IPS-NIHi11 (cell line): Measurements from ENCODE around the gene ALS2.
"Not testable (repeated sequence)": the region's sequence is repeated elsewhere in the genome, so short reads cannot be mapped to it uniquely, and the experiment has no call there.

Source experiments
- DNase-seq: peaks from one replicate; pipeline ENCODE4 v3.0.0; 2012; ENCODE audit warnings: mixed read lengths, low spot score

The ALS2 gene

DNA sequence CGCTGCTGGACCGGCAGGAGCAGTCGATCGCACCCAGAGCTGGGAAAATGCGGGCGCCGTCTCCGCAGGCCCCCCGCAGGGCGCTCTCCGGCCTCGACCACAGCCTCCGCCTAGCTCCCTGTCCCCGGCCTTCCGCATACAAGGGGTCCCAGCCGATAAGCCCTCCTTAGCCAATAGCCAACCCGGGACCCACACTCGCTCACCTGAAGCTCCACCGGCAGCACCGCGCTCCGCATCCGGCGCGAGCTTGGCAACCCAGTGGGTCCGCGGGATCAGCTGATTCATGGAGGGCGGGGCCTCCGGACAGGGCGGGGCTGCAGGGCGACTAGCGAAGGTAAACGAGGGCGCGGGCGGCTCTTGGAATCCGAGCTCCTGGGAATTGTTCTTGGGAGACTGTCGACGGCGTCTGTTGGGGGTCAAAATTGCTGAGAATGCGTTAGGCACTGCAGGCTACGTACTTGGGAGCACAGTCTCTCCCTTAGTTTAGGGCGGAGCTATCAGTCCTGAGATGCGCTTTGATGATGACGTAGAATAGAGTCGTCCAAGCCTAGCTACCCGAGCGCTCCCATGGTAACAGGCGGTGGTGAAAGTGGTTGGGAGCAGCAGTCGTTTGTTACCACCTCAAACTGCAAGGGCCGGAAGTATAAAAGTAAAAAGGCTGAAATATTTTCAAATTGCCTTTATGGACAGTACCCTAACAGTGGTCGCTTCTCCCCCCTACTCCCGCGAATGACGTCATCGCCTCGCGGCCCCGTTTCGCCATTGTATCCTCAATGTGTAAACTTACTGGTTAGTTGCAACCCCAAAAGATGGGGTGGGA lies at the start of gene ALS2:
ALS2 (minus strand) TSS at position 260 of the 820 bp plus-strand sequence. CDS start 12,048 bp downstream, outside the sequence.
- peak; percentile 95 for DNase-seq

DNA sequence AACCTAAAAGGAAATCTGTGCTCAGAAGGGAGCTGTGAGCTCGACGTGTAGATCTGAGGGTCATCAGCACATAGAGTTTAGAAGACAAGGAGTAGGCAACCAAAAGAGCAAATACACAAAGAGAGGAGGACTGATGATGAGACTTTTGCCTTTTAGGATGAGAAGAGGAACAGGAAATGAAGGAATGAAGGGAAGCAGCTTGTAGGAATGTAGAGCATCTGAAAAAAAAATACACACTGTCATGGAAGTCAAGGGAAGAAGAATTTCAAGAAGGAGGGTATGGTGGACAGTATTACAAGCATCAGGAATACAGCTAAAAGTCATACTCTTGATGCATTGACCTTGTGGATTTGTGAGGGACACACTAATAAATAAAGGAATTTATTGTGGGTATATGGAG lies 47.5 kb upstream of the ALS2 start:
- DNase-seq: no peak

DNA sequence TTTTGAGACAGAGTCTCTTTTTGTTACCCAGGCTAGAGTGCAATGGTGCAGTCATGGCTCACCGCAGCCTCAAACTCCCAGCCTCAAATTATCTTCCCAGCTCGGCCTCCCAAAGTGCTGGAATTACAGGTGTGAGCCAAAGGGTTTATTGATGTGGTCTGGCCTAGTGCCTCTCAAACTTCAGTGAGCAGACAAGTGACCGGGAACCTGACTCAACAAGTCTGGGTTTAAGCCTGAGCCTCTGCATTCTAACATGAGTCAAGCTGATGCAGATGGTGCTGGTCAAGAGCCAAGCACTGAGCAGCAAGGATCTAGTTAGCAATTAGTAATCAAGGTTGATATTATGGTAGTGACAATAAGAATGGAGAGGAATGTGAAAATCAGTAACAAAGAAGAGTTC lies 46.9 kb upstream of the ALS2 start:
- no peak for DNase-seq

DNA sequence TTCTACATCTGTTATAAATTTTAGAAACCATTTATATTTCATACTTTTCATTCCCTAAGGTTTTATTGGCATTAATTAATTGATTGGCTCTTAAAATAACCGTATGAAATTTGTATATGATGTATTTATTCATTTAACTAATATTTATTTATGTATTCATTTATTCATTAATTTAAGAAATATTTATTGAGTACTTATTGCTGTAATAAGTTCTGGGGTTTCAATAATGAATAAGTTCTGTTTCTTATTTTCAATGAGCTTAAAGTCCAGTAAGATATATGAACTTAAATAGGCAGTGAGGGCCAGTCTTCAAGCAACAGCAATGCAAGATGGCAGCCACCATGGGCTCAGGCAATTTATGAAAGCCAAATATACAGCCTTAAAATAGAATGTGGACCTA lies 43.5 kb upstream of the ALS2 start:
- no peak for DNase-seq

DNA sequence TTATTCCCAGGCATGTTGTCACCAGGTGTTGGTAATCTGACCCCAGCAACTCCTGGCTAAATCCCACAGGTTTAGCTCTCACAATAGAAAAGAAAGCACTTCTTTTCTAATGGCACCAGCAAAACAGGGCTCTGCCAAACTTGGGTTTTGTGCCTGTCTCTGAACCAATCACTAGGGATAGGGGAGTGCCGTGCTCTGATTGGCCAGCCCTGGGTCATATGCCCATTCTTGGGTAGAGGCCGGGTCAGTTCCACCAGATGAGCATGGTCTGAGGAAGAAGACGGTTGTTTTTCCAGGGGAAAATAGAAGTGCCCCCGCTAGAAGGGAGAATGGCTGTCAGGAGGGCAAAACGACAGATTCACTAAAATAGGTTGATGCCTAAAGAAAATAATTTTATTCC lies 40.3 kb upstream of the ALS2 start:
- peak; percentile 44 for DNase-seq

DNA sequence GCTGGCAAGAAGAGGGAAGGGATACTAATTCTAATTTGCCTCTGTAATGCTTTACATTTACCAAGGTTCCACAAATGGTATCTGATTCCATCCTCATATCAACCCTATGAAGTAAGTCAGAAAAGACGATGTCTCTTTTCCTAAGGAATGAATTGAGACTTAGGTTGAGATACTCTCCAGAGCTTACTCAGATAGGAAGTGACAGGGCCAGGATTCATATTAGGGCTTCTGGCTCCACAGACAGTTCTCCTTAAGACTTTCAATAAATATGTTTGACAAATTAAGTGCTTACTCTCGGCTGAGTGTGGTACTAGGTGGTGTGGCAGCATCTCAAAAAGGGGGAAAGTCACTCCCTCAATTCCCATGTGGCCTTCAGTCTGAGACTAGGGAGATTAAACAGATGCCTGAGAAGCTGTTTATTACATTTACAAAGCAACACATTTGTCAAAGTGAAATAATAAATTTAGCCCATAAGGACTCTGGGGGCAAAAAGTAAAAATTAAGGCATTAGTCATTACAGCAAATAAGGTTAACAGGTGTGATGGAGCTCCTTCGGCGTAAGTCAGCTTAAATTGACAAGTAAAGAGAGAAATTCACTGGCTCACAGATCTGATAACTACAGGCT lies 39.8 kb upstream of the ALS2 start:
- no peak for DNase-seq

DNA sequence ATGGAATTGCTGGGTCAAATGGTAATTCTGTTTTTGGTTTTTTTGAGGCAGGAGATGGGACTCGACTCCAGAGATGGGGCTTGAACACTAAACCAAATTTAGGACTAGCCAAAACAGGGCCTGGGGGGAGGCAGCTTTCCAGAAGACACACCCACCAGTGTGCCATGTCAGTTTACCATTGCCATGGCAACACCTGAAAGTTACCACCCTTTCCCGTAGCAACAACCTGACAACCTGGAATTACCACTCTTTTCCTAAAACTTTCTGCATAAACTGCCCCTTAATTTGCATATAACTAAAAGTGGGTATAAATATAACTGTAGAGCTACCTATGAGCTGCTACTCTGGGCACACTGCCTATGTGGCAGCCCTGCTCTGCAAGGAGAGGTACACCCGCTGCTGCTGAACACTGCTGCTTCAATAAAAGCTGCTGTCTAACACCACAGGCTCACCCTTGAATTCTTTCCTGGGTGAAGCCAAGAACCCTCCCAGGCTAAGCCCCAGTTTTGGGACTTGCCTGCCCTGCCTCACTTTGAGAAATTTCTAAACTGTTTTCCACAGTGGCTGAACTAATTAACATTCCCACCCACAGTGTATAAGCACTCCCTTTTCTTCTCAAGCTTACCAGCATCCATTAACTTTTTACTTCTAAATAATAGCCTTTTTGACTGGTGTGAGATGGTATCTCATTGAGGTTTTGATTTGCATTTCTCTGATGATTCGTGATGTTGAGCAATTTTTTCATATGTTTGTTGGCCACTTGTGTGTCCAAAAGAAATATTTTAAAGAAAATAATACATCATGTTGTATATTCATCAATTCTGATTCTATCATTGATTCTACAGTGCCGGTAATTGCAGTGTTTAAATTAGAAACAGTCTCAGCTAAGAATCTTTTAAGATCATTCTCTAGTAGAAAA lies 36.2 kb upstream of the ALS2 start:
- DNase-seq: no peak

DNA sequence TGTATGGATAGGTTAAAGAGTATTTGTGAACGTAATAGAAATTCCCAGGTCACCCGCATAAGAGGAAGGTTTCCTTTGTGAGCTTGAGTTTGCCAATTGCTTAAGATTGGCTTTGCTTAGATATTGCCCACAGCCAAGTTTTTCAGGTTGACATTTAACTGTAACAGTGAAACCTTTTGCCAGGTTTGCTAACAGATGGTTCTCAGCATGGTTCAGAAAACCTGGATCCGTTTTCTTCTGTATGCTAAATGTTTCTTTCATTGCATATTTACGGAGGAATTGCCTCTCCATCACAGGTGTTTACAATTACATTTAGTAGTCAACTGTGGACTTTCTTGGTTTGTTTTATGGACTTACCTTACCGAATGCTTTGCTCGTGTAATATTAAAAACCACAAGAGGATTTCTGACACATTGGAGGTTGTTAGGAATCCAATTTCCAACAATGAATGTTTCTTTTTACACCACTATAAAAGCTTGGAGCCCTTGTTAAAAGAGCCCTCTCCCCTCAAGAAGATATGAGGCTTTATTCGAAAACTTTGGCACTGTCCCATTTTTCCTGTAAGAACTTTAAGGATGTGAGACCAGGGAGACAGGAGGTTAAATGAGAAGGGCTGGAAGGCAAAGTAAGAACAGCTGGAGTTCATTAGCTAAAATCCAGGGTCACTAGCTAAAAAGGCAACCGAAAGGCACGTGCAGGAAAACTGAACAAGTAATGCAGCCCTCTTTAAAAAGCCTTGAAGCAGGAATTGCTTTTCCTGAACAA lies 33.4 kb upstream of the ALS2 start:
- DNase-seq: no peak

DNA sequence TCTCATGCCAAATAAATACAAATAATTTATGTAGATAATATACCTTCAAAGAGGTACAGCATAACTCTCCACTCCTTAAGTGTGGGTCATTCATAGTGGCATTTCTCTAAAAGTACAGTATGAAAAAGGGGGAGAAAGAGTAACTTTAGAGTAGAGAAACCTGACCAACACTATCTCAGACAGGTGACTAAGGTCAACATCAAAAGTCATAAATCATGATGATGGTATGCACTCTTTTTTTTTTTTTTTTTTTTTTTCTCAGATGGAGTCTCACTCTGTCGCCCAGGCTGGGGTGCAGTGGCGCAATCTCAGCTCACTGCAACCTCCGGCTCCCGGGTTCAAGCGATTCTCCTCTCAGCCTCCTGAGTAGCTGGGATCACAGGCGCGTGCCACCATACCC lies 29.9 kb upstream of the ALS2 start:
- not testable (repeated sequence) for DNase-seq

DNA sequence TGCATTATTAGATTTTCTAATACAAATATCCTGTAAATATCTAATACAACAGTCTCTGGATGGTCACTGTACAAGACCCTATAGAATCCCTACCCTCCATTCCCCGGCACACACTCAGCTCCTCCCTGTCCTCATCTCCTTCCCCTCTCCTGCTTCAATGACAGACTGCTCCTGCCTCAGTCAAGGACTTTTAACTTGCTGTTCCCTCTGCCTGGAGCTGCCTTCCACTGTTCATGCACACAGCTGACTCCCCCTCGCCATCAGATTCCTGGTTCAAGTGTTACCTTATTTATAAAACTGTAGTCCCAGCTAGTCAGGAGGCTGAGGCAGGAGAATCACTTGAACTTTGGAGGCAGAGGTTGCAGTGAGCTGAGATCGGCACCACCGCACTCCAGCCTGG lies 28.9 kb upstream of the ALS2 start:
- DNase-seq: no peak

DNA sequence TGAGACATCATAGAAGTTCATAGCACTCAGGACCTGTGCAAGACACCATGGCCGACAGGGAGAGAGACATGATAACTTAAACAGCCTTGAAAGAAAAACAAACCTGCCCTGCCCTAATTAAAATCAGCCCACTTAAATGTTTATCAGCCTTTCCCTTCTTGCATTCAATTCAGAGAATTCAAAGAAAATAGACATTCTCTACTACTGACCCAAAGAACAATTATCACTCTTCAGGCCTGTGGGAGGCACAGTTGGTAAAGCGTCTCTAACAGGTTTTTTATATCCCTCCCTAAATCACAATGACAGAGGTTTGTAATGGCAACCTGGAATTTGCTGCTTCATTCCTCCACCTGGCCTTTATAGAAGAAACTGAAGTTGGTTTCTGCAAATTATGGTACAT lies 27.3 kb upstream of the ALS2 start:
- DNase-seq: peak; percentile 20

DNA sequence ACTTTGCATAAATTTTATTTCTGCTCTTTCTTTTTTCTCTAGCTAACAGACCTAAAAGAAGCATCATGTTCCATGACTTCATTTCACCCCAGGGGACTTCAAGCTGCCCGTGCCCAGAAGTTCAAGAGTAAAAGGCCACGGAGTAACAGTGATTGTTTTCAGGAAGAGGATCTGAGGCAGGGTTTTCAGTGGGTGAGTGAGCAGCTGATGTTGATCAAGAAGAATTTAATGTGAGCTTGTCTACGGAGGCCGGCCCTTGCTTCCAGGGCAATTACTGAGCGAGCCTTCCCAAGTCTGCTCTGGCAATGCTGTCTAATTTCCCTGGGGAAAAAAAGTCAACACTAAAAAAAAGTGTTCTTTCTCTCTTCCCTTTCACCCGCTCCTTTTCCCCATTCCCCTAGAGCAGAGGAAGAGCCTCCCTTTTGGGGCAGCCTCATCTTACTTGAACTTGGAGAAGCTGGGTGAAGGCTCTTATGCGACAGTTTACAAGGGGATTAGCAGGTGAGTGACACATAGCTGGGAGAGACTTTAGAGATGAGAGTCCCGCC lies 26.8 kb upstream of the ALS2 start:
- peak; percentile 23 for DNase-seq

DNA sequence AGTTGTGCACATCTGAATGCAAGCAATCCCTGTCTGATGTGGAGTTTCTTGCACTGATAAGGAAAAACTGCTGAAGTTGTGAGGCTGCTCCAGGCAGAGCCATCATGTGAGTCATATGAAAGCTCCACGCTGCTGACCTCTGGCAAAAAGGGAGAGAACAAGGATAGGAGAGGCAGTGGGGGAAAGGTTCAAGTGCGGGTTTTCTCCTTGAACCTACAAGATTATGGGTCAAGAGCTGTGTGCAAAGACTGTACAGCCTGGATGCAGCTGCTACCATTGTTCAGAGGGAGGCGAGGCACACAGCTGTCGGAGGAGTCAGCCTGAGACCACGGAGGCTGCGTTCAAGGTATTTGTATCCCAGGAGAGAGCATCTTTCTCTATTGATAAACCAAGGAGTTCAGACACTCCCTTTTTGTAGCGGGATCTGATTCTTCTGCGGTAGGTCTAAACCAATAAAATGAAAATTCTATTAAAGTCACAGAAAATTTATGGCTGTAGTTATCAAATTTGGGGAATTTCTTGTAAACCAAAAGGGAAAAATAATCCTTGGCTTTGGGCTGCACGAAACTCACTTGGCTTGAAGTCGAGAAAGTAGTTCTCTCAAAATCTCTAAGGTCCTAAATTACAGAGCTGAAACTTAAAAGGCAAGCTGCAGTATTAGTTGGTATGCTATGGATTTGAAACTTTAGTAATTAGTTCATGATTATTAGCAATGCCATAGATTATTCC lies 25.9 kb upstream of the ALS2 start, which contains the start of gene CDK15:
CDK15 (plus strand) TSS at position 96 of the 729 bp plus-strand sequence; CDS start at position 224, 128 bp downstream.
- no peak for DNase-seq

DNA sequence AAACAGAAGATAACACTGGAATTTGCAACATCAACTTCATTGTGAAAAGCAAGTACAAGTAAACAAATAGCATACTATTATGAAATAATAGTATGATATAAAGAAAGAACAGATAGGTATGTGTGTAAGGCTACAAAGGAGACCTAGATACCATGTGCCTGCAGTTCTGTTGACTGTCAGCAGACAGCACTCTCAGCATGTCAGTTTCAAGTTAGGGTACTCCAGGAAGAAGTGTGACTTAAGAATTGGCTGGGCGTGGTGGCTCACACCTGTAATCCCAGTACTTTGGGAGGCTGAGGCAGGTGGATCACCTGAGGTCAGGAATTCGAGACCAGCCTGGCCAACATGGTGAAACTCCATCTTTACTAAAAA lies 18.2 kb upstream of the ALS2 start:
- DNase-seq: peak; percentile 22

DNA sequence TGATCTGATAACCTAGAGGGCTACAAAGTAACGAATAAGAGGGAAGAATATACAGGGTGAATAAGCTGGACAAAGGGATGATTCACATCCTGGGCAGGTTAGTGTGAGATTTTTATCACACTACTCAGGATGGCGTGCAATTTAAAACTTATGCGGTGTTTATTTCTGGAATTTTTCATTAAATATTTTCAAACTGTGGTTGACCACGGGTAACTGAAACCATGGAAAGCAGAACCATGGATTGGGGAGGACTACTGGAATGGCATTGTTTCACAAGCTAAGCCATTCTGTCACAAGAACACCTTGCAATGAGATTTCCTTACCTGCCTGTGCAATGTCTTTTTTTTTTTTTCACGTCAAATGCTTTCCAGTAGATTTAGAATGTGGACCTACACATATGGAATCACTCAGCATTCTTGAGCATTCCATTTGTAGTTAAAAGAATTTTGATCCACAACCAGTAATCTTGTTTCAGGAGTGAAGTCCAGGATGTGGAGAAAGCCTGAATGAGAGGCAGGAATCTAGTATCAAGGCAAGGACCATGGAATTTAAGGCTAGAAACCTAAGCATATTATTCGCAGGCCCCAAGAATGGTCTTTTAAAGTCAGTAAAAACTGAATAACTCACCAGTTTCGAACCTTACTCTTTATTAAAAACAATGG lies 17.6 kb upstream of the ALS2 start:
- no peak for DNase-seq

DNA sequence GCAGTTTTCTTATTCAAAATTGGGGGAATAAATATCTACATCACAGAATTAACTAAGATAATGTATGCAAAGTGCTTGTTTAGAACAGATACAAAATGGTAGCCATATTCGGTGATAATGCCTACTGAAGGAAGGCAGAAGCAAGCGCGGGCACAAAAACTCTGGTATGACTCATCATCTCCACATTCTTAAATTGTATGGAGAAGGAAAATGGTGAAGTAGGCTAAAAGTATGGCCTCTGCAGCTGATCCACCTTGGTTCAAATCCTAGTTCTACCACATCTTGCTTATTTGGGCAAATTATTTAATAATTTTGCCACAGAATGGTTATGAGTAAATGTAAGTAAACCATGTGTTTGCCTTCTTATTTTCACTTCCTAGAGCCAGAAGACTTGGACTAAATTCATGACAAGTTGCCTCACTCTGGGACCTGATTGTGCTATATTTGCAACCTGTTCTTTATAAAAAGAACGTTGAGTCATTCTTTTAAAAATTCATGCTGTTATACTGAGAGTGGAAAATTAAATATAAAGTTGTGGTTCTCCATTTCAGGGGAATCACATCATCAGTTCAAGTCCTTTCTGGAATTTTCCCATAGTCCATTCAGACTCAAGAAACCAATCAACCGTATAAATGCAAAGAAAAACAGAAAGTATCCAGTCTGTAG lies 16.6 kb upstream of the ALS2 start:
- DNase-seq: no peak

DNA sequence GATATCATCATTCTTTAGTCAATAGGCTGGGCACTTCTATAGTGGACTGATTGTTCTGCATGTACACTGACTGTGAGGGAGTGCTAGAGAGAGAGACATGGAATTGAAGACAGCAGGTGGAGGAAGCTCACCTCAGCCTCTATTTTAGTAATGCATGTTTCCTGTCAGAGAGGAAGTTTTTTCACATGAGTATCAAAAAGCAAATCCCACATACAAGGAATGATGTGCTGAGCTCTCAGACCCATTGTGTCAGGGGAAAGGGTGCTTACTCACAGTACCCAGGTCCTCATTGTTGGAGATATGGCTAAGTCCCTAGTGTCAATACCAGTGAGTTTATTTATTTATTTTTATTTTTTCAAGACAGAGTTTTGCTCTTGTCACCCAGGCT lies 15.7 kb upstream of the ALS2 start:
- DNase-seq: no peak

DNA sequence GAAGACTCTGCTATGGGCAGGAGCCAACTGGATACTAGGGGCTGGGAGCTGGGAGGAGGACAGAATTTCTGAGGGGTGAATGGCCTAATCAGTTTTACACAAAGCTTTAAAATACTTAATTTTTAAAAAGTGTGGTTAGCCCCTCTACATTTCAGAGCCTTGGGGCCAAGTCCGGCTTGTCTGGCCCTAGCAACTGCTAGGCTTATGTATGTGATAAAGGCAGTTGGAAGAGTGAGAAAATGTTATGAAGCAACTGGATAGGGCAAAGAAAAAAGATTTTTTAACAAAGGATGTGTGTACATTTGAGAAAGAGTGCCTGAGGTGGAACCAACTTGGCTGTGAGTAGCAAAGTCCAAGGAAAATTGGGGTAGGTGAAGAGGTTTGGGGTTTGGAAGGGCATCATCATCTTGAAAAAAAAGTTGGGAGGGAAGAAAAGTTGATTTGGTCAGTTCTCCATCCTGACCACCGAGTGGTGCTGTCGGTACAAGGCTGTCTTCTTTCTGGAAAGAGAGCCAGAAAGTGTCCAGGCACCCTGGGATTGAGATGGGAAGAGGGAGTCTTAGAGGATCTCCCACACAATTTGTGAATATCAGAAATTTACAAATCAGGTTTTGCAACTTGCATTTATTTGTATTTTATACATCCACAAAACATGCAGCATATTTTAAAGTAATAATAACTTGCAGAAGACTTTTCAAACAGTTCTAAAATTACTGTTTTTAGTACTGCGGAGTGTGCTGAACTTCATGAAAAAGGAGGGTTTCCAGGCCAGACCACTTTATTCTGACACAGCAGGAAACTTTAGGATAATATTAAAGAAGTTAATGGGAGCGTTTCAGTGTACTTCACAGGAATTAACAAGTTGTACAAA lies 15.1 kb upstream of the ALS2 start:
- peak; percentile 80 for DNase-seq

DNA sequence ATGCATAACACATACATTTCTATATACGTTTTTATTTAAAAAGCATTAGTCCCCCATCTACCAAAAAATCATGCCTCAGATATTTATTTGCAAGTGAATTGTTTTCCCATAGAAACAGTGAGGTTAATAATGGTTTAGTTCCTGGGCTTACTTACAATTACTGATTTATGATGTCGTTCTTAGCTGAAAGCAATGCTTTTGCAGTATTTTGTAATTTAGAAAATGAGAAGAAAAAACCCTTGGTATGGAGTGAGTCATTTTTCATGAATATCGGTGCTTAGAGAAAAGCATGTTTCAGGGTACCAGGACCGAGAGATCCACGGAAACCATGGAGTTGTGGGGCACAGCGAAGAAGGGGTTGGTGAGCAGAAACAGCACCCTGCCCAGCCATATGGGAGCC lies 13.6 kb upstream of the ALS2 start:
- DNase-seq: no peak
